Activated T-cell treated with anti-CD3 and anti-CD28 coated beads, Interleukin-2, amount 50 U/mL, for 1 hour (primary cell): ENCODE measurements around the gene CDC42EP3.

Experiments used
- DNase-seq: peaks from one replicate; pipeline ENCODE4 v3.0.0-alpha.2; 2020

The CDC42EP3 gene, protein sequence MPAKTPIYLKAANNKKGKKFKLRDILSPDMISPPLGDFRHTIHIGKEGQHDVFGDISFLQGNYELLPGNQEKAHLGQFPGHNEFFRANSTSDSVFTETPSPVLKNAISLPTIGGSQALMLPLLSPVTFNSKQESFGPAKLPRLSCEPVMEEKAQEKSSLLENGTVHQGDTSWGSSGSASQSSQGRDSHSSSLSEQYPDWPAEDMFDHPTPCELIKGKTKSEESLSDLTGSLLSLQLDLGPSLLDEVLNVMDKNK

DNA sequence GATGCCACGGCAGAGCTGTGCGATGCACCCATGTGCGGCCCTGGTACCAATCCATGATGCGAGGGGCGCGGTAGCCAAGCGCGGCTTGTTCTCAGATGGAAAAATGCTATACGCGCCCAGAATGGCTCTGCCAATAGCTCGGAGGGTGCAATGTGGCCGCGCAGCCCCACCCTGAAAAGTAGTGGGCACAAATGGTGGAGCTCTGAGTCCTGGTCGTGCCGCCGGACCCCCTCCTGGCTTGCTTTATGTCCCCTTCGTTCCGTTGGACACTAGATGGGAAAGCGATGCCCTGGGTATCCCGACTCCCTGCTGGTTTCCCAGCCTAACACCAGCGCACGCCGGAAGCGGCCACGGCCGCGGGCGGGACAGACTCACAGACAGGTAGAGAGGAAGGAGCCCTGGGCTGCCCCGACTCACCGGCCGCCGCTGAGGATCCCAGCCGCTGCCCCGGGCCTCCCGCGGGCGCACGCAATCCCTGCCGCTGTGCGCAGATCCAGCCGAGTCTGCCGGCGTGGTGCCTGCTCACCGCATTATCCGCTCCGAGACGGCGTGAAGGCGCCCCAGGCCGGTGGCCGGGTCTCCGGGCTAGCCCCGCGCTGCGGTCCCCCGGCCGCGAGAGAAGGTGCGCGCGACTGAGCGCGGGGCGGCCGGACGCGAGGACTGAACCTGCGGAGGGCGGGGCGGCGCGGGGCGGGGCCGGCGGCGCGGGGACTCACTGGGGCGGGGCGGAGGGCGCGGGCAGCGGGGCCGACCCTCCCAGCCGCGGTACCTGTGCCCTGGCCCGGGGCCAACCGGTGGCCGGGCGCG is at the start of gene CDC42EP3:
Gene CDC42EP3, minus strand, starts transcription at position 634 of the 807 bp plus-strand sequence. CDS start 25,055 bp downstream, outside the sequence.
- DNase-seq, result peak; percentile 77

DNA sequence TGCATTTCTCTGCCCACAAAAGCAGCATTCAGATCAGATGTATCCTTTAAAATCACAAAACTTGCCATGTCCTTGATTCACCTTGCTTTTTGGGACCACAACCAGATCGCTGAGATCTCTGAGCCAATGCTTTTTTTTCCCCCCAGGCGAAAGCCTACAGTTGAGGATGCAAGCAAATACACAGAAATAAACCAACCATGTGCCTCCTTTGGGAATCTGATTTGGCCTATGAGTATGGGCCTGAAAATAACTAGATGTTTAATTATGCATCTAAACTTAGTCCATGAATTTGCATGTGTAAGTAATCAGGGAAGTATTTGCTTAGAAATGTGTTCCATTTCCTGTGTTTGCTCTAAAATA is 49.7 kb upstream of the CDC42EP3 start:
- DNase-seq, result no peak

DNA sequence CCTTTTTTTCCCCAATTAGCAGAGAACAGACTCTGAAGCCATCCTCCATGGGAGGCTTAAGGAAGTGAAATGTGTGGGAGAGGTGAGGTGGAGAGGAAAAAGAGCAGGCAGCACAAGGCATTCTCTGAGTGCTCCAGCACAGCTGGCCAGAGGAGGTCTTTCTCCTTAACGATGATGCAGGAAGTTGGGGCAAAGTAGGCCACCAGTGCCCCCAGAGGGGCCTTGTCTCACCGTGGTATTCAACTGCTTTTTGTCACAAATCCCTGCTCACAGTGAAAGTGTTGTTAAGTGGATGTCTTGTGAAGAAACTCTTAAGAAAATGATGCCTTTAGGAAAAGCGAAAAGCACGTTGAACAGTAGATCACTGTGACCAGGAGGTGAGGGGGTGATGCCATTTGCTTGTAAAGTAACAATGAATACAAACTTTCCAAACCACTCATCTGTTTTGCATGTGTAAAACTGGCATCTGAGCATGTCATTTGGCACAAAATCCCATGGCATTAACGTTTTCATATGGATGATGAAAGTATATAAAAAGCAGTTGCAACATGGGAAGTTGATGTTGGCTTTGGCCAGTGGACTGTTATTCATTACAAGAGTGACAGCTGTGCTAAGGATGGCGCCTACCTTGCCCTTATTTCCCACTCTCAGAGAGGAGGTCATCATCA is 49.2 kb upstream of the CDC42EP3 start:
- DNase-seq, result no peak

DNA sequence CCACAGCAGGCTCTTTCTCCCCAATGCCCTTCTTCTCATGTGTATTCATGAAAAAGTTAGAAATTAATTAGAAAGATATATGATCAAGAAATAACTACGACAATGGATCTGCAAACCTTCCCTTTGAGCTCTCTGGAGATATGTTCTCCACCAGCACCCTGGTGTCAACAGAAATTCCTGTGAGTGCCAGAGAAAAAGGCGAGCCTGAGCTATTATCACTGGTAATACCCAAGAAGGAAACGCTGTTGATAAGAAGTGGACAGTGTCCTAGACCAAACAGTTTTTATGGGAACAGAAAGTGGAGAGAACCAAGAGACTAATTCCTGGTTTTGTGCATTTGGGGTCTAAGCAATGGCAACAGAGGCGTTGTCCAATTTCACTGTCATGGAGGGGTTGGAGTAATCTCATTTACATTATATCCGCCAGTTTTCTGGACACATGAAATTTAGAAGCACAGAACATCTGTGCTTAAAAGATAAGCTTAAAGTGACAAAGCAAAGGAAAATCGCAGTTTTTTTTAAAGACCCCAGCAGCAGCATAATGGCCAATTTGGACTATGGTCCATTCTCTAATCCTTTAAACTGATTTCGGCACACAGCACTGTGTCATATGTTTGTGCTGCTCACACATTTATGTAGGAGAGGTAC is 47.2 kb upstream of the CDC42EP3 start:
- no peak for DNase-seq

DNA sequence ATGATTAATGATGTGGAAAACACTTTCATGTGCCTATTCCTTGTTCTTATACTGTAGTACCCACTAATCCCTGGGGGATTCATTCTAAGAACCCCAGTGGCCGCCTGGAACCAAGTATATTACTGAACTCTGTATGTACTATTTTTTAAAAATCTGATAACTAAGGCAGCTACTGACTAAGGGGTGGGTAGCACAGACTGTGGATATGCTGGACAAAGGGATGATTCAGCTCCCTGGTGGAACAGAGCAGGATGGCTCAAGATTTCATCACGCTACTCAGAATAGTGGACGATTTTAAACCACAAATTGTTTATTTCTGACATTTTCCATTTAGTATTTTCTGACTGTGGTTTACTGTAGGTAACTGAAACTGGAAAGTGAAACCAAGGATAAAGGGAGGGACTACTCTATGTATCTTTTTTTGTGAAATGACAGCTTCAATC is 41.8 kb upstream of the CDC42EP3 start:
- DNase-seq, result no peak

DNA sequence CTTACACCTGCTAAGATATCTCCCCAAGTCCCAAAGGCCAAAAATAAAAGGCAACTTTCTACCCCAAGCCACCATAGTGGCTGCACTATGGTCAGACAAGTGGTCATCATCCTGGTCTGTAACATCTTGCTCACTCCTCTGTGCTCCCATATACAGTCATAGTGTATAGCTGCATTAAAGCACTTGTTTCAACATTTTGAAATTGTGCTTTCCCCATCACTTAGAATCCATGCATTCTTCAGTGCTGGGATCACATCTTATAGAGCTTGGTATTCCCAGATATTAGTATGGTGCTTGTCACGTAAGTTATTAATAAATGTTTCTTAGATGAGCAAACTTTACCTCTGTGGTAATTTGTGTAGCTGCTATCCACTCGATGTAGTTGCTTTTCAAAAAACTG is 40.4 kb upstream of the CDC42EP3 start:
- no peak for DNase-seq

DNA sequence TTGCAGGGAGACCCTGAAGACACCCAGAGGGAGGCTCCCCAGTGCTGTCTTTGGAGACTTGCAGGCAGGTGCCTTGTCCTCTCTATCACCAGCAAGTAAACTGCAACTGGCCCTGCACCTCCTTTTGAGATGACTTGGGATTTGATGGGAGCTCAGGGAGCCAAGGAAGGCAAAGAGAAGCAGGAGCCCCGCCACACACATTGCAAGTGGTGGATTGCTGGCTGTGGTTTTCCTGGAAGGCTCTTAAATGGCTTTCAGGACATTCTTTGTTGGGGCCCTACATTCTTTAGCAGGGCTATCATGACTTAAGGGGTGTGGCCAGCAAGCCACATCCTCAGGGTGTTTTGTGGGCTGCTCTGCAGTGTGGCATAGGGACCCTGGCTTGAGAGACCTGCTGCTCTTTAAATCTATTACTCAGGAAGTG is 39.9 kb upstream of the CDC42EP3 start:
- peak; percentile 21 for DNase-seq

DNA sequence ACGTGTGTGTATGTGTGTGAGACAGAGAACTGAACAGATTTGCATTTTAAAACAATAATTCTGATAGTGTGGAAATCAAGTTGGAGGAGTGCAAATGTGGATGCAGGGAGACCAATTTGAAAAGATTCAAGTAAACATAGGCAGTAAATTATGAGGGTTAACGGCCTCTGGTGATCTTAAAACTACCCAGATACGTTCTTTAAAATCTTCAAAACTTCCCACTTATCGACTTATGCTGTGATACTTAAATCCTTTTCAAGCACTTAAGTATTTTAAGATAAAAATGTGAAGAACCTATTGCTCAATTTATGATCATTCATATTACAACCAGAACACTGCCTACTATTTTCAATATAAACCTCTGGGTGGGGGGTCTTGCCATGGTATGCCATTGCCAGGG is 37.7 kb upstream of the CDC42EP3 start:
- DNase-seq, result no peak

DNA sequence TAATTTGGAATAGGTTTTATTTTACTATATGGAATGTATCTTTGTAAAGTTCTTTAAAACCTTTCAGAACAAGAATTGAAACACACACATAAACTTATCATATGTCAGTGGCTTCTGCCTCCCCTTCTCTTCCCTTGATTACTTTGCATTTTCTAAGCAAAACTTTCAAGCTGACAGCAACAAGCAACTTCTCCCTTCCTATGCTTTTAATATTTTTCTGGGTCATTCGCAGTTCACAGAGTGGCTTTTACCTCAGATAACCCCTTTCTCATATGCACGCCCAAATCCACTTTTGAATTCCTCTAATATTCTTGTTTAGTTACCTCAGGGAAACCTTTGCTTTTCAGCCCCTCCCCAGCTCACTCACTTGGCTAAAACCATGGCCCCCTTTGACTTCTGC is 36.7 kb upstream of the CDC42EP3 start:
- DNase-seq, result no peak

DNA sequence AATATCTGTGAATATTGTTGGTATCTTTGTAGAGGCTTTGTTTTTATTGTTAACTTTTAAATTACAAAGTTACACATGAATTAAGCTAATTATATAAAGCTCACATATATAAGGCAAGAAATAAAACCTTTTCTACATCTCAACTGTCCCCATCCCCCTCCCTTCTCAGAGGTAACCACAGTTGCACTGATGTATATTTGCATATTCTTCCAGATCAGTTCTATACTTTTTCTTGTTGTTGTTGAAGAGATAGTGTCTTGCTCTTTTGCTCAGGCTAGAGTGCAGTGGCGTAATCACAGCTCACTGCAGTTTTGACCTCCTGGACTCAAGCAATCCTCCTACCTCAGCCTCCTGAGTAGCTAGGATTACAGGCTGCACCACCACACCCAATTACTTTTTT is 36.0 kb upstream of the CDC42EP3 start:
- DNase-seq, result no peak

DNA sequence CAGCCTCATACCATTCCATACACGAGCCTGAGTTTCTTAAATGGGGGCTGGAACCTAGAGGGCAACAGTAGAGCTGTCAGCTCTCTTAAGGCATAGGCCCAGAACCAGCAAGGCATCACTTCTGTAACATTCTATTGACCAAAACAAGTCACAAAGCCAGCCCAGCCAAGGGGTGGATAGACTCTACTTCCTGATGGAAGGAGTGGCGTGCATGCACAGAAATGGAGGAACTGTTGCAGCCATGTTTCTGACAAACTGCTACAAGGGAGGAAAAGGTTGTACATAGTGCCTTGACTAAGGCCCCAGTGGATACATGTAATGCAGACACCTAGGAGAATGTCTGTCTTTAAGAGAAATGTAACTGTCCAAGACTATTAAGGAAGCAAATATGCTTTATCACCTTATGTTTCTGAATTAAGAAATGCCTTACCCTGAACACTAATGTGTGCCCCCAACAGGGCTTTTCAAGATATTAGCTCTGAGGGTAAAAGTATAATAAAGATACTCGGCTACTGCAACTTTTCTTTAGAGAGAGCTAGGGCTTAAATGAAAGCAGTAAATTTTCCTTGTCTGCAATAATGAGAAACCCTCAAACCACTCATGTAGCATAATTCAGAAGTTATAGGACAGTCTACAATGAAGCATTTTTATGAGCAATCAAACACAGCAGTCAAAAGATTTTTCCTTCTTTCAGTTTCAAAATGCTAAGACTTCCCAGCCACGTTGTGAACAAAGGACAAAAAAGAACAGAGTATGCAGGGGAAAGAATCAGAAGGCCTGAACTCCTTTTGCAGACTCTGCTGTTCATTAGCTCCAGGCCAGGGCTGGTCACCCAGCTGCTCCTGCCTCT is 35.1 kb upstream of the CDC42EP3 start:
- no peak for DNase-seq

DNA sequence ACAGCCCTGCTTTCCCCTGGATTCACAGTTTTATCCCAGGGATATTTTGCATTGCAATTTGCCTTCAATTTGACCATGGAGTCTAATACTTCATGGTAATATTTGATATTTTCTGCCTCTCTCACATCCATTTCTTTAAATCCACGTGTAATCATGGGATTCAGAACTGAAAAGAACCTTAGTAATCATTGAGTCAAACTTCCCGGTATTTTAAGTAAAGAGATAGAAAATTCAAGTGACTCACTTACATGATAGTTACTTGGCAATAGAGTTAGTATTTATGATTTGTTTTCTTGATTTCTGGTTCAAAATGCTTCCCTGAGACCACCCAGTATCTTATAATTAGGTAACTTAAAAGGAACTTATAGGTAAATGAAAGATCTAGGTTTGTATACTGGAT is 33.7 kb upstream of the CDC42EP3 start:
- no peak for DNase-seq

DNA sequence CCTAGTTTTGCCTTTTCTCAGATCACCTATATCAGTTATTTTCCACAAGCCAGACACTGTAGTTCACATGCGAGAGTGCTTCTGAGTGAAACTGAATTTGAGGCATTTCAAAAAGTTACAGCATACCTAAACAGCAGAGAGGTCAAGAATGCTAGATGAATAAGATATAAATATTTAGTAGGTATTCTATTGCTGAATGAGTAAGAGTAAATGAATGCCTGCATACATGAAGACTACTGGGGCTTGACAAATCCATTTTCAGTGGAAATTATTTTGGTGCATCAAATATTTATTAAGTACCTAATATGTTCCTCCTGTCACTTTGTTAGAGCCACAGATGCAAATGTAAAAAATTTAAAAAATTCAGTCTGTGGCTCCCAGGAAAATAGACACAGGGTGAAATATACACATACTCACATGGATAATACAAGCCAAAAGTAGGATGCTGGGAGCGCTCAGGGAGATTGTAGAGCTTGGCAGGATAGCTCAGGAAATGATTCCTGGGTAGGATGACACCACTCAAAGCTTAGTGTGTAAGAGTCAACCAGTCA is 27.6 kb upstream of the CDC42EP3 start:
- no peak for DNase-seq

DNA sequence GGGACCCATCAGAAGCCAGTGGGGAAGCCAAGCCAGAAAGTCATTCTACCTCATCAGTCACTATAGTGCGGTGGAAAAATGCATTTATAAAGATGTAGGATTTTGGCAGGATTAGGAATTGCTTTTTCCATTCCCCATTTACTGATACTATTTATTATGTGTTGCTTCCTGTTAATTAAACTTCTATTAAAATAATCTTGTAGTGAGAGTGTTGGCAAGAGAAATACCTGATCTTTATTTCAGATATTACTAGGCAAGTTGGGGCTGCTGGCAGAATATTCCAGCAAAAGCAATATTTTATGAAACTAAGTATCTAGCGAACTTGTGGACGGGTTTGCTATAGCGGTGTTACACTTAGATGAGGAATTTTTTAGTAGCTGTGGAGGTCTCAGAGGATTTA is 23.9 kb upstream of the CDC42EP3 start:
- DNase-seq, result no peak

DNA sequence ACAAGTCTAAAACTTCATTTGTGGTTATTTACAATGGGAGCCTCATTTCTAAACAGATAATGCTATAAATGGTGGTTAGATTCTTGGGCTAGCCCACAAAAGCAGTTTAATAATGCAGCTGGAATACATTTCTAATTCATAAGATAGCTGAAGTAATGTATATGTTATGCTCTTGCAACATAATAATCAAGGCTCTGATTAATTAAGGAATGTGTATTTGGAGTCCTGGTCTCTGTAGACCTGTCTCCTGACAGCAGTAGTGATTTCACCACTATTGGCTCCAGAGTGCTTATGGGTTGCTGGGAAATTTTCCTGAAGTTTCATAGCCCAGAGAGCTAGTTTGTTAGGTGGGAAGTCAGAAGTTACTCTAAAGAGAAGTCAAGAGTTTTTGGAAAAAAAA is 21.3 kb upstream of the CDC42EP3 start:
- no peak for DNase-seq

DNA sequence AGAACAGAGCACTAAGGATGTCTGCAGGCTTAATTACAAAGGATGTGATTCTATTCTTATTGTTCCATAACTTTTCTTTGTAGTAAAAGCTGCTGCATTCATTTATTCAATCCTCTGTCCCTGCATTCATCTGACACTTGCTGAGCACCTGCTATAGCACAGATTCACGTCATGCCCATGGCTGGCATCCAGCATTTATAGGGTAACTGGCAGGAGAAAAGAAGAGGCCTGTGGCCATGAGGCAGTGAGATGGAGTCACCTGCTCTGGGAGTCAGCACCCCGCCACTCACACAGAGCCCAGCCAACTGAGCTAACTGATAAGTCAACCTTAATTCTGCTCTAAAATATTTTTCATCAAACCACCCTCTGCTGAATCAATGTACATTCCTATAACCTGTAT is 18.3 kb upstream of the CDC42EP3 start:
- no peak for DNase-seq

DNA sequence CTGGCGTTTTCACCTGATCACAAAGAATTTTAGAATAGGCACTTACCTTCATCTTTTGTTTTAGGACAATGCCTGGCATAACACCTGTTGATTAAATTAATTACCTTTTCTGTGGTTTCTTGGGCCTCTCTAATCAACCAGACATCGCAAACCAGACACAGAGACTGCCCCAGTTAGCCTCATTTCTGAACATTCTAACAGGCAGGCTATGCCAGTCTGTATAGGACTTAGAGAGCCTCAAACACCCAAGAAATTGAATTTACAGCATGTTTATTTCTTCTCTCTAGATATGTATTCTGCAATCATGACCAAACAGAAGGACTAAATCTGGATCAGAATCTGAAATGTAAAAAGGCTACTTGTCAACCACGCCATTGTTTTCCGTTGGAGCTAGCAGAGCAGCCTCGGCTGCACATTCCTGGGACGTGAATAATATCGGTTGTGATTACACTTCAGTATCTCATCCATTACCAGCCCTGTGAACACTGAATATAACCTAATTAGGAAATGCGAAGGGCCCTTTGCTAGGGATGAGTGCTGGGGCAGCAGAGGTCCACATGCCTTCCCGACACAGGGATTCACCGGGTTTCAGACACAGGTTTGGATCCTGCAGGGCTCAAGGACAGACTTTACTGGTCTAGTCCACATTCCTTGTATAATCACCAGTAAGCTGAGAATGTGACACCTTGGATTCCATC is 17.5 kb upstream of the CDC42EP3 start:
- DNase-seq, result no peak

DNA sequence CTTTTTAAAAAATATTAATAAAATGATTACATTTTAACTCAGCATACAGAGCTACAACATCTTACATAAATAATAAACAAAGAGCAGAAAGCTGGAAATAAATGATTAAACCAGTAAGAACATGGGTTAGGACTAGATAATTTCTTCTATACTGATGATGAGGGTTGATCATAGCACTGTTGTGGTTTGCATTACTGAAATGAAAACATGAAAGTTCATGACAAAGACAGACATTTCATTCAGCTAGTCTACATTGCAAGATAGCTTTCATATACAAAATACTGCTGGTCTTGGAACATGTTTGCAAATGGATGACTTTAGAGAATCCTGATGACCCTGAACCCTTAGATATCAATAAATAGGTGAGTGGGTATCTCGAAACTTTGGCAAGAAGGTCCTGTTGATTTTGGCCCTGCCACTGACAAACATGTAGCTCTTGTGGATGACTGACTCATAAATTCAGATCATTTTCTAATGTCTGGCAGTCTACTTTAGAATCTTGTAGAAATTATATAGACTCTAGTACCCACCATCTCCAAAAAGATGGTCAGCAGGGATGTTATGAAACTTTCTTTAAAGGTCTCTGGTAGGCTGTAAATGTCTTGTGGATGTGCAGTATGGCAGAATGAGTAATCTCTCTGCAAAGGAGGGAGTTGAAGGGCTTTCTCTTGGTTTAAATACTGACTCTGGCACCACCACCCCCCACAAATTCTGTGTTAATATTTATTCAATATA is 15.5 kb upstream of the CDC42EP3 start:
- no peak for DNase-seq

DNA sequence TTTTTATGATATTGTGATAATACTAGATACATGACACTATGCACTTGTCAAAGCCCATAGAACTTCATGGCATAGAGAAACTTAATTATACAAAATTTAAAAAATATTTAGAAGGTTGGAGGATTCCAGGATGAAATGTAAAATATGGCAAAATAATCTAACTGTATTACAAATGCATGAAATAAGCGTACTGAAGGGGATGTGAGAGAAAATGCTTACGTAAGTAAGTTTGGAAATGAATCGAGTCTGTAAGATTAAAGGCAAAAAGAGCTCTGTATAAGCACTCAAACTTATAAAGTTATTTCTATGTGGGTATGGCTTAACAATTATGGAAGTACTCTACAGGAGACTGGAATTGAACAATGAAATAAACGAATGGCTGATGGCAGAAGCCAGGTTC is 13.4 kb upstream of the CDC42EP3 start:
- DNase-seq, result no peak

DNA sequence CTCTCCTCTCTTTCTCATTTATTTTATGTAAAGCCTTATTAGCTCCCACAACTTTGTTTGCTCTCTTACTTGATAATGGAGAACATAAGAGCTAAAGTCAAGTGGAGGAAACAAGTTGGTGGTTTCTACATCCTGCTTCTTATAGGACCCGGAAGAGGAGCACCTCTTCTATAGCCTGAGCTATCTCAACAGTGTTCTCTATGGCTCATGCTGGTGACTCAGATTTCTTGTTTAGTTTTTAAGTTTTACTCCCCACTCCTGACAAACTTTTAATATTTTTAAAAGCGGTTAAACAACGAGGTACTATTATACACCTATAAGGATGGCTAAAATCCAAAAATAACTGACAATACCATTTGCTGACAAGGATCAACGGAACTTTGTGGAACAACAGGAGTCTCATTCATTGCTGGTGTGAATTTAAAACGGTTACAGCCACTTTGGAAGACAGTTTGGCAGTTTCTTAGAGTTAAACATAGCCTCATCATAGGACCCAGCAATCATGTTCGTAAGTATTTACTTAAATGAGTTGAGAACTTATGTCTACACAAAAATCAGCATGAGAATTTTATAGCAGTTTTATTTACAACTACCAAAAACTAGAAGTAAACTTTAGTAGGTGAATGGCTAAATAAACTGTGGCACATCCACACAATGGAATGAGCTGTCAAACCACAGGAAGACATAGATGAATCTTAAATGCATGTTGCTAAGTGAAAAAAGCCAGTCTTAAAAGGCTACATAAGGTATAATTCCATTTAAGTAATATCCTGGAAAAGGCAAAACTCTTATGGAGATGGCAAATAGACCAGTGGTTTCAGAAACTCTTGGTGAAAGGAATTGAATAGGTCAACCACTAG is 12.7 kb upstream of the CDC42EP3 start:
- DNase-seq, result no peak
